HepG2 (cell line): Measurements from ENCODE around the gene CSNK1D. TPM values are rescaled to one million over a fixed set of nuclear protein-coding genes. Genes with fewer than 3 reads are reported as not detected.

Experiments used
- ATAC-seq: fragments of 200-7000 bp; cut with Tn5 transposase; 3 replicates; pipeline ENCODE4 v1.9.1; 2020; ENCODE audit warnings: mild to moderate bottlenecking, moderate library complexity
- BruUV-seq: library from RNA; stranded (reverse); fragments of 400-500 nt; replicated peaks from 2 replicates; lab custom pipeline; 2021; lab: Mats Ljungman, UMichigan
- CTCF ChIA-PET: fragments of 300-600 bp; formaldehyde crosslinking; extraction: SDS; loops from one replicate; lab custom pipeline; 2021; ENCODE audit warnings: low total read pairs, inconsistent platforms, low intra/inter-chr PET ratio; lab: Yijun Ruan, JAX
- POLR2A ChIA-PET: fragments of 350-600 bp; sonication (Branson Sonifier 250); formaldehyde crosslinking; loops from one replicate; lab custom pipeline; 2020; ENCODE audit warnings: antibody characterized with exemption, inconsistent platforms; lab: Yijun Ruan, JAX
- DNase-seq: peaks from one replicate; pipeline ENCODE4 v3.0.0-alpha.2; 2015; ENCODE audit warnings: low spot score
- FAIRE-seq: peaks from 3 replicates; lab custom pipeline; 2011; peaks lifted over from hg19 to GRCh38; lab: Jason Lieb, UNC
- H2AFZ ChIP-seq: one replicate; pipeline ENCODE4 v1.6.1; 2011; ENCODE audit warnings: low read length, inconsistent platforms
- H3K27ac ChIP-seq: fragments of 300-600 bp; 3 replicates; pipeline ENCODE4 v1.8.0; 2011; ENCODE audit warnings: mixed run types, mild to moderate bottlenecking, mixed read lengths, low read length, inconsistent platforms; ENCODE audit not compliant: insufficient read depth; ENCODE audit errors: extremely low read length
- H3K27me3 ChIP-seq, 2 experiments: fragments of 200-600 bp in 1 of 2; 2 replicates in 1 of 2; 3 replicates in 1 of 2; pipeline versions ENCODE4 v1.6.0 to v1.8.0; 2011; ENCODE audit warnings: low read length in 2 of 2, mild to moderate bottlenecking in 2 of 2, moderate library complexity in 2 of 2, inconsistent platforms in 1 of 2; ENCODE audit not compliant: insufficient read depth in 2 of 2, control insufficient read depth in 1 of 2
- H3K36me3 ChIP-seq, 2 experiments: fragments of 200-600 bp in 1 of 2; replicated peaks in 1 of 2; 2 replicates in 1 of 2; 3 replicates in 1 of 2; pipeline versions ENCODE4 v1.5.1 to v1.8.0; 2011; ENCODE audit warnings: low read length in 2 of 2, inconsistent platforms in 1 of 2; ENCODE audit not compliant: insufficient read depth in 2 of 2, control insufficient read depth in 1 of 2
- H3K4me1 ChIP-seq: 2 replicates; pipeline ENCODE4 v1.5.1; 2012; ENCODE audit warnings: low read length, inconsistent platforms; ENCODE audit not compliant: insufficient read depth
- H3K4me2 ChIP-seq: 2 replicates; pipeline ENCODE4 v1.6.0; 2011; ENCODE audit warnings: low read depth, low read length, inconsistent platforms
- H3K4me3 ChIP-seq, 3 experiments: fragments of 200-600 bp in 1 of 3; sonication (generic), shearing (Covaris generic) in 1 of 3; replicated peaks in 1 of 3; 2 replicates each; pipeline ENCODE4 v1.5.1; 2011 to 2016; ENCODE audit warnings: low read length in 3 of 3, inconsistent platforms in 2 of 3, low read depth in 2 of 3, mild to moderate bottlenecking in 2 of 3, control low read depth in 1 of 3, mixed read lengths in 1 of 3; ENCODE audit not compliant: insufficient read depth in 1 of 3
- H3K79me2 ChIP-seq: one replicate; pipeline ENCODE4 v1.6.1; 2011; ENCODE audit warnings: low read length, inconsistent platforms; ENCODE audit not compliant: insufficient read depth
- H3K9ac ChIP-seq: 2 replicates; pipeline ENCODE4 v1.6.0; 2011; ENCODE audit warnings: mild to moderate bottlenecking, low read depth, low read length, inconsistent platforms; ENCODE audit not compliant: insufficient read depth
- H3K9me3 ChIP-seq: 2 replicates; pipeline ENCODE4 v1.5.1; 2012; ENCODE audit warnings: mild to moderate bottlenecking, low read length
- H4K20me1 ChIP-seq: 2 replicates; pipeline ENCODE4 v1.6.0; 2011; ENCODE audit warnings: inconsistent platforms, mild to moderate bottlenecking, low read length, moderate library complexity; ENCODE audit not compliant: insufficient read depth
- HNRNPL ChIP-seq: fragments of 200-400 bp; formaldehyde crosslinking; IDR thresholded peaks from 2 replicates; pipeline ENCODE4 v1.6.1; 2017; ENCODE audit warnings: mild to moderate bottlenecking, low read depth, low read length
- MLXIP ChIP-seq: sonication (generic); formaldehyde crosslinking; IDR thresholded peaks from 2 replicates; pipeline ENCODE4 v1.9.0; 2021; ENCODE audit warnings: missing genetic modification reagents, borderline replicate concordance
- PITX1 ChIP-seq: sonication (generic); formaldehyde crosslinking; IDR thresholded peaks from 2 replicates; pipeline ENCODE4 v1.5.1; 2020; ENCODE audit warnings: mild to moderate bottlenecking, missing genetic modification reagents
- POLR2AphosphoS5 ChIP-seq: IDR thresholded peaks from 2 replicates; pipeline ENCODE4 v1.6.1; 2012; ENCODE audit warnings: low read depth, low read length
- PRPF4 ChIP-seq: fragments of 200-400 bp; formaldehyde crosslinking; IDR thresholded peaks from 2 replicates; pipeline ENCODE4 v1.6.1; 2016; ENCODE audit warnings: low read length, low read depth; ENCODE audit not compliant: poor library complexity, severe bottlenecking
- RBFOX2 ChIP-seq: fragments of 200-400 bp; formaldehyde crosslinking; IDR thresholded peaks from 2 replicates; pipeline ENCODE4 v1.6.1; 2017; ENCODE audit warnings: low read depth, mild to moderate bottlenecking, low read length
- SRSF1 ChIP-seq: fragments of 200-400 bp; formaldehyde crosslinking; optimal IDR thresholded peaks from 2 replicates; pipeline ENCODE3; 2017; ENCODE audit warnings: mild to moderate bottlenecking, low read depth, low read length, moderate library complexity
- SRSF9 ChIP-seq: fragments of 200-400 bp; formaldehyde crosslinking; IDR thresholded peaks from 2 replicates; pipeline ENCODE4 v1.6.1; 2018; ENCODE audit warnings: borderline replicate concordance, mild to moderate bottlenecking, low read depth, low read length; ENCODE audit not compliant: insufficient read depth, poor library complexity, severe bottlenecking
- TCF12 ChIP-seq, 2 experiments: fragments of 450-650 bp in 1 of 2; sonication (generic) in 1 of 2; formaldehyde crosslinking in 1 of 2; IDR thresholded peaks; 2 replicates each; pipeline versions ENCODE4 v1.6.1 to v1.8.0; 2017 to 2022; ENCODE audit warnings: antibody characterized with exemption in 1 of 2, mild to moderate bottlenecking in 1 of 2, missing genetic modification reagents in 1 of 2, moderate library complexity in 1 of 2
- ZFP90 ChIP-seq: sonication (generic); formaldehyde crosslinking; IDR thresholded peaks from 2 replicates; pipeline ENCODE4 v1.8.0; 2022; ENCODE audit warnings: missing genetic modification reagents, mild to moderate bottlenecking, inconsistent platforms, borderline replicate concordance
- ZNF225 ChIP-seq: sonication (generic); formaldehyde crosslinking; IDR thresholded peaks from 2 replicates; pipeline ENCODE4 v1.4.0; 2020; ENCODE audit warnings: mild to moderate bottlenecking, missing genetic modification reagents
- ZNF512B ChIP-seq: sonication (generic); formaldehyde crosslinking; IDR thresholded peaks from 2 replicates; pipeline ENCODE4 v1.5.1; 2020; ENCODE audit warnings: missing genetic modification reagents, mild to moderate bottlenecking, borderline replicate concordance
- ZNF619 ChIP-seq: sonication (generic); formaldehyde crosslinking; IDR thresholded peaks from 2 replicates; pipeline ENCODE4 v1.4.0; 2020; ENCODE audit warnings: mild to moderate bottlenecking, missing genetic modification reagents
- ZNF781 ChIP-seq: sonication (generic); formaldehyde crosslinking; IDR thresholded peaks from 2 replicates; pipeline ENCODE4 v1.5.1; 2020; ENCODE audit warnings: borderline replicate concordance, mild to moderate bottlenecking, missing genetic modification reagents; ENCODE audit errors: not compliant biosample characterization
- WGBS: methylation state at CpG from one replicate; pipeline ENCODE4 v1.1.6; 2017; ENCODE audit warnings: low lambda C conversion rate; 5-methylcytosine and 5-hydroxymethylcytosine counted together
- in situ Hi-C: cut with HindIII; loops from 2 replicates; pipeline ENCODE4 v1.10.0; 2017; ENCODE audit warnings: low pct_unique_long_range_greater_than_20kb; ENCODE audit not compliant: extremely low pct_ligation_motif_present
- intact Hi-C: fragments of 100-400 bp; cut with micrococcal nuclease; formaldehyde crosslinking; loops from one replicate; pipeline ENCODE4 v1.10.0; 2022; ENCODE audit not compliant: unreplicated experiment
- polyA plus RNA-seq, 8 experiments: library from polyadenylated mRNA; depleted of rRNA in 3 of 8; stranded (reverse) in 7 of 8; unstranded in 1 of 8; fragments of >200 nt; fragmentation: Illumina TruSeq in 4 of 8; extraction: Trizol in 4 of 8; gene quantifications; 2 replicates each; pipeline versions ENCODE4 v1.2.1 to v1.2.3, GENCODE V29; 2011 to 2016; ENCODE audit warnings: low read depth in 4 of 8, missing spikeins in 1 of 8, mixed read lengths in 1 of 8; ENCODE audit not compliant: insufficient read depth in 1 of 8
- total RNA-seq, 5 experiments: library from RNA; depleted of rRNA; stranded (reverse); fragments of >200 nt; fragmentation: Illumina TruSeq; extraction: Trizol; gene quantifications; 2 replicates each; pipeline ENCODE4 v1.2.3, GENCODE V29; 2016; ENCODE audit warnings: low read depth in 1 of 5

Gene CSNK1D
- total and polyA plus RNA-seq, 2 of the 13 experiments (the other 11 are each of a cell fraction or from before 2014, with no cell fraction given), result 31.5 to 128 TPM

DNA sequence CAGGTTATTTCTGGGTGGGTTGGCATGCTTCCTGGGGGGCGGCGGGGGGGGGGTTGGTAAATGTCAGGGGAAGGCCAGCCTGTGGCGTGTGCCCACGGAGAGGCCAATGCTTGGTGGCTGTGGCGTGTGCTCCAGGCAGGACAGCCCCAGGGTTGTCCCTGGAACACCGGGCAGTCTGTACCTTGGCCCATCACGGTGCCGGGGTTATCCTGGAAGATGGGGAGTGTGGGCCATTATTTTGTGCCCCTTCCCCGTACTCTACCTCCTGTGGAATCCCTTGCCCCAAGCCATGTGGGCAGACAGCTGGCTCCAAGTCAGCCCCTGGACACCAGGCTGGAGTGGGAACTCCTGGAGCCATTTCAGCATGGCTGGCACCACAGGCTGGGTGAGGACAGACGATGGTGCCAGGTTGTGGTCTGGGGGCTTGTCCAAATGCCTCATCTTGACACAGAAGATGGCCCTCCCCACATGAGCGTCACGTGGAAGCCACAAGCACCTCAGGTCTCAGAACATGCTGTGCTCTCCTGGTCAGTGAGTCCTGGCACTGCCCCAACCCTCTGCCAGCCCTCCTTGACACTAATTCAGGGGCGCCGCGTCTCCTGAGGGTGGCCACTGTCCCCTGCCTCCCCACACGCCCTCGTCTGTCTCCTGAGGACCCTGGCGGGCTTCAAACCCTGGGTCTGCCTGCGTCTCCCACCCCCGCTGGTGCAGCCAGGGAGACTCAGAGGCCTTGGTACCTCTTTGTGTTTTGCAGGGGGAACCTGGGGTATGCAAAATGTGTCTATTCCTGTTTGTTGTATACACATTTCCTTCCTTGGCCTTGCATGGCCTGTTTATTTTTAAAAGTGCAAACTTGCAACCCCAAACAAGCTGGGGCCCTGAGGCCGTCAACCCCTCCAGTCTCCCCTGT, 40.4 kb downstream of the CSNK1D start (continued):
- TF ChIP-seq PRPF4 (peak; percentile 4), PITX1 (no peak), ZFP90 (CRISPR knock-in tag) (no peak), RBFOX2 (peak; percentile 66), SRSF1 (peak; percentile 38), HNRNPL (peak; percentile 93), SRSF9 (no peak), POLR2AphosphoS5 (peak; percentile 7; the same call in 1 of the 2 replicates)
- TF ChIP-seq, all 625 proteins: peak for 17

- Histone ChIP-seq H4K20me1 (peaks cover 78% of the 10 kb centered on the region), H3K79me2 (peaks cover 76% of the 10 kb centered on the region), H3K4me3 (peak overlapping the region; percentile 75 to 99 (median 97)), H3K9ac (peak overlapping the region; percentile 91), H3K27ac (peak overlapping the region; percentile 84), H3K9me3 (no peaks in the 10 kb centered on the region), H2AFZ (no peak overlapping the region), H3K36me3 (peaks cover 26 to 28% of the 10 kb centered on the region in 2 experiments), H3K27me3 (no peaks in the 10 kb centered on the region; a peak in 1 of 5 replicates), H3K4me1 (peaks cover 75% of the 10 kb centered on the region), H3K4me2 (peak overlapping the region; percentile 87)
- no peak for FAIRE-seq
- in situ Hi-C loops, result no loop called here
- no peak for ATAC-seq
- POLR2A ChIA-PET, result interaction anchor here (0.8 to 5.0 kb wide), 11 partner anchors 9 to 136 kb away, joined by 3 to 117 read pairs (median 5); partner anchors contain the start of genes CCDC57 and CD7
- intact Hi-C loops, result loop anchor here (10.0 kb wide), 1 partner anchor 128 kb away; no protein-coding TSS in a partner anchor
- CTCF ChIA-PET, result interaction anchor here (1.9 kb wide), 1 partner anchor 27 kb away, joined by 6 read pairs; no protein-coding TSS in a partner anchor
- DNase-seq, result no peak
- WGBS, result 61% methylated on average over 12 of the region's 21 CpGs
- no TSS peak for BruUV-seq
- TF ChIP-seq ZNF619, result 0 out of 2 replicates have a peak, but pooled peaks have one; percentile 10
- TF ChIP-seq MLXIP (CRISPR knock-in tag), result no peak
- peak; percentile 14 for TF ChIP-seq ZNF781 (CRISPR knock-in tag)
- 0 out of 2 replicates have a peak, but pooled peaks have one; percentile 76 for TF ChIP-seq ZNF225 (CRISPR knock-in tag)
- TF ChIP-seq TCF12 (IDR thresholded peaks at IDR 0.05), result no peak
- TF ChIP-seq TCF12 (CRISPR knock-in tag; IDR thresholded peaks at IDR 0.05), result 0 out of 2 replicates have a peak, but pooled peaks have one; percentile 9
- TF ChIP-seq ZNF512B (CRISPR knock-in tag), result peak; percentile 89; the same call in 1 of the 2 replicates
Observed at GRCh38 chr17:82232322-82232820, 41.1 kb downstream of the CSNK1D start.
